Measurements from ENCODE around the gene GPER1. TPM values are rescaled to one million over a fixed set of nuclear protein-coding genes. Genes with fewer than 3 reads are reported as not detected.

GPER1 gene
- total RNA-seq, 1 experiment from 2014 or later: not detected

GRCh38 chr7:1043552-1044188, 44.2 kb upstream of the GPER1 start:
- Histone ChIP-seq H3K27ac (ENCODE audit: insufficient read length, low read depth, low read length) (peak overlapping the region; percentile 6), H2AK5ac (ENCODE audit: insufficient read length, low read length) (no peak overlapping the region), H3K14ac (ENCODE audit: insufficient read depth, low read length) (no peak overlapping the region), H2BK5ac (ENCODE audit: insufficient read length, low read length) (no peak overlapping the region), H2BK120ac (ENCODE audit: low read depth, low read length, poor library complexity, severe bottlenecking) (no peak overlapping the region), H2BK20ac (ENCODE audit: low read depth, low read length, poor library complexity, severe bottlenecking) (no peak overlapping the region), H3K9ac (ENCODE audit: extremely low read depth, insufficient read length, low read length) (peak overlapping the region; percentile 17), H4K91ac (ENCODE audit: insufficient read length, low read depth, low read length) (no peak overlapping the region), H2BK15ac (ENCODE audit: low read depth, low read length) (no peak overlapping the region), H3K4me2 (ENCODE audit: insufficient read depth, insufficient read length, low read length) (peak overlapping the region; percentile 15), H4K5ac (ENCODE audit: insufficient read length, low read depth, low read length) (no peak overlapping the region), H3K27me3 (ENCODE audit: insufficient read depth, low read length) (no peaks in the 10 kb centered on the region), H4K8ac (replicated peaks; ENCODE audit: insufficient read length, low read depth, low read length) (no peak overlapping the region), H3K23me2 (ENCODE audit: insufficient read length, low read depth, low read length, poor library complexity, severe bottlenecking) (peaks cover 5% of the 10 kb centered on the region), H3K23ac (ENCODE audit: insufficient read length, low read depth, low read length) (no peak overlapping the region), H3K56ac (ENCODE audit: insufficient read length, low read depth, low read length) (no peak overlapping the region), H3K79me2 (ENCODE audit: insufficient read depth, low read length) (no peaks in the 10 kb centered on the region), H3K4me1 (ENCODE audit: insufficient read depth, low read length) (peaks cover 4% of the 10 kb centered on the region; the same call in 1 of the 2 replicates), H3T11ph (ENCODE audit: low read length) (no peak overlapping the region), H3K4ac (ENCODE audit: low read depth, low read length) (no peak overlapping the region), H3K79me1 (ENCODE audit: insufficient read depth, low read depth, low read length, poor library complexity, severe bottlenecking) (no peaks in the 10 kb centered on the region), H3K9me3 (ENCODE audit: control insufficient read depth, low read depth, low read length) (no peaks in the 10 kb centered on the region), H3K18ac (ENCODE audit: insufficient read length, low read depth, low read length) (no peak overlapping the region), H2BK12ac (ENCODE audit: insufficient read length, low read depth, low read length) (no peak overlapping the region), H4K20me1 (ENCODE audit: control insufficient read depth, insufficient read depth, insufficient read length) (no peaks in the 10 kb centered on the region), H2AFZ (ENCODE audit: low read length) (no peak overlapping the region)
- H3K4me3 Mint-ChIP-seq: peak overlapping the region; percentile 49 to 70
- no peaks in the 10 kb centered on the region for H3K36me3 Mint-ChIP-seq (ENCODE audit: insufficient read depth in 1 of 3, low read depth in 3 of 3)
- WGBS (ENCODE audit: extremely low coverage, insufficient read length, low lambda C conversion rate): no CpG with 5 or more reads among the region's 18 CpGs
- DNase-seq: no peak
- peak overlapping the region; percentile 79 to 94 (median 89) for H3K27ac Mint-ChIP-seq
- no peaks in the 10 kb centered on the region; a peak in 1 of 5 replicates for H3K9me3 Mint-ChIP-seq
- TF ChIP-seq CTCF (conservative IDR thresholded peaks at IDR 0.05): no peak
- peaks cover 36 to 59% of the 10 kb centered on the region in 2 experiments for H3K4me1 Mint-ChIP-seq
- H3K27me3 Mint-ChIP-seq (ENCODE audit: low read depth): no peaks in the 10 kb centered on the region; the same call in 1 of the 2 replicates

Data from H9 (cell line).